GM04503 (cell line): ENCODE measurements around the gene MAPK7.

Experiments
- DNase-seq: peaks from one replicate; pipeline ENCODE4 v3.0.0-alpha.2; 2012; ENCODE audit warnings: low read depth

Gene MAPK7

DNA sequence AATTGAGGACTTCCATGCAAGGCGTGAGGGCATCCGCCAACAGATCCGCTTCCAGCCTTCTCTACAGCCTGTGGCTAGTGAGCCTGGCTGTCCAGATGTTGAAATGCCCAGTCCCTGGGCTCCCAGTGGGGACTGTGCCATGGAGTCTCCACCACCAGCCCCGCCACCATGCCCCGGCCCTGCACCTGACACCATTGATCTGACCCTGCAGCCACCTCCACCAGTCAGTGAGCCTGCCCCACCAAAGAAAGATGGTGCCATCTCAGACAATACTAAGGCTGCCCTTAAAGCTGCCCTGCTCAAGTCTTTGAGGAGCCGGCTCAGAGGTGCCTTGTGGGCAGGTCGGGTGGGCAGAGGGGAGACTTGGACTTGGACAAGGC, 3.1 kb downstream of the MAPK7 start:
- DNase-seq, result no peak

DNA sequence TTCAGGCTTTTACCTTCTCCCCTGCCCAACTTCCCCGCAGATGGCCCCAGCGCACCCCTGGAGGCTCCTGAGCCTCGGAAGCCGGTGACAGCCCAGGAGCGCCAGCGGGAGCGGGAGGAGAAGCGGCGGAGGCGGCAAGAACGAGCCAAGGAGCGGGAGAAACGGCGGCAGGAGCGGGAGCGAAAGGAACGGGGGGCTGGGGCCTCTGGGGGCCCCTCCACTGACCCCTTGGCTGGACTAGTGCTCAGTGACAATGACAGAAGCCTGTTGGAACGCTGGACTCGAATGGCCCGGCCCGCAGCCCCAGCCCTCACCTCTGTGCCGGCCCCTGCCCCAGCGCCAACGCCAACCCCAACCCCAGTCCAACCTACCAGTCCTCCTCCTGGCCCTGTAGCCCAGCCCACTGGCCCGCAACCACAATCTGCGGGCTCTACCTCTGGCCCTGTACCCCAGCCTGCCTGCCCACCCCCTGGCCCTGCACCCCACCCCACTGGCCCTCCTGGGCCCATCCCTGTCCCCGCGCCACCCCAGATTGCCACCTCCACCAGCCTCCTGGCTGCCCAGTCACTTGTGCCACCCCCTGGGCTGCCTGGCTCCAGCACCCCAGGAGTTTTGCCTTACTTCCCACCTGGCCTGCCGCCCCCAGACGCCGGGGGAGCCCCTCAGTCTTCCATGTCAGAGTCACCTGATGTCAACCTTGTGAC, 3.6 kb downstream of the MAPK7 start:
- no peak for DNase-seq

DNA sequence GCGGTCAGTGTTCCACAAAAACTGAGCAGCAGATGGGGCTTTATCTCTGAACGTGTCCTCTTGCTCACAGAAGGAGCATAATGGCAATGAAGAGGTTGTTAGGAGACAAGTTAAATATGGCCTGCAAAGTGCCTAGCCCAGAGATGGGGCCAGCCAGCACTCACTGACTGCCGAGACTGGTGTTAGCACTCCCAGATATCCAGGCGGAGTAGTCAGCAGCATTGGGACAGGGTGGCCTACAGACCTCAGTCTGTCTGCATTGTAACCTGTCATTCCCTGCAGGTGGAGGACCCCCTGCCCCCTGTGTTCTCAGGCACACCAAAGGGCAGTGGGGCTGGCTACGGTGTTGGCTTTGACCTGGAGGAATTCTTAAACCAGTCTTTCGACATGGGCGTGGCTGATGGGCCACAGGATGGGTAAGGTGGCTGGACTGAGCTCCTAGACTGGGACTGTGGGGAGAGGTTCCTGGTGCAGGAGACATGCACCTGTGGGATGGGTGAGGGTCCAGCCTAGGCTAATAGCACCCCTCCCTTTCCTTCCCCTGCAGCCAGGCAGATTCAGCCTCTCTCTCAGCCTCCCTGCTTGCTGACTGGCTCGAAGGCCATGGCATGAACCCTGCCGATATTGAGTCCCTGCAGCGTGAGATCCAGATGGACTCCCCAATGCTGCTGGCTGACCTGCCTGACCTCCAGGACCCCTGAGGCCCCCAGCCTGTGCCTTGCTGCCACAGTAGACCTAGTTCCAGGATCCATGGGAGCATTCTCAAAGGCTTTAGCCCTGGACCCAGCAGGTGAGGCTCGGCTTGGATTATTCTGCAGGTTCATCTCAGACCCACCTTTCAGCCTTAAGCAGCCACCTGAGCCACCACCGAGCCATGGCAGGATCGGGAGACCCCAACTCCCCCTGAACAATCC, 4.5 kb downstream of the MAPK7 start:
- DNase-seq, result no peak

GRCh38 chr17:19383681-19384470, 5.6 kb downstream of the MAPK7 start:
- DNase-seq, result no peak

DNA sequence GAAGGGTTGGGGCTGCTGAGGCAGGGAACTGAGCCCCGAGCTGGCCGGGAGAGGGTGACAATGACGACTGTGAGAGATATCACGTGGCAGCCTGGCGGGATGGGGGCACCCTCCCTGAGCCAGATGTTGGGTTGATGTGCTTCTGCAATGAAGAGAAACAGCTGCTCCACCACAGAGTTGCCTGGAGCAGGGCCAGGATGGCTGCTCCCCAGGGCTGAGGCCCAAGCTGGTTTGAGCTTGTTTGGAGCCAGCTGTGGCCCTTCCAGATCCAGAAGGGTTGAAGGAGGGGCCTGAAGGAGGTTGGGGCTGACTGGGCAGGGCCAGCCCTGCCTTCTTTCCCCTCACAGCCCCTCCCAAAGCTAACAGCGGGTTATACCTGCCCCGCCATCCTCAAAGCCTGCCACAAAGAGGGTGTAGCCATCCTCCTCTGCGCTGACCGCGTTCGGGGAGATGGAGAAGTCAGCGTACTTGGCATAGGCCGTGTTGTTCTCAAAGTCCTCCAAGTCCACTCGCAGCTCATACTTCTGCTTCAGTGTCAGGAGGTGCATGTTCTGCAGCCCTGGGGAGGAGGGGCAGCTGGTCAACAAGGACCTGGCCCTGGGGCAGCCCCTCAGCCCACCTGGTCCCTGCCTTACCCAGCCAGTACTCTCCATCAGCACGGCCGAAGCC, 6.6 kb downstream of the MAPK7 start:
- DNase-seq, result peak; percentile 67

DNA sequence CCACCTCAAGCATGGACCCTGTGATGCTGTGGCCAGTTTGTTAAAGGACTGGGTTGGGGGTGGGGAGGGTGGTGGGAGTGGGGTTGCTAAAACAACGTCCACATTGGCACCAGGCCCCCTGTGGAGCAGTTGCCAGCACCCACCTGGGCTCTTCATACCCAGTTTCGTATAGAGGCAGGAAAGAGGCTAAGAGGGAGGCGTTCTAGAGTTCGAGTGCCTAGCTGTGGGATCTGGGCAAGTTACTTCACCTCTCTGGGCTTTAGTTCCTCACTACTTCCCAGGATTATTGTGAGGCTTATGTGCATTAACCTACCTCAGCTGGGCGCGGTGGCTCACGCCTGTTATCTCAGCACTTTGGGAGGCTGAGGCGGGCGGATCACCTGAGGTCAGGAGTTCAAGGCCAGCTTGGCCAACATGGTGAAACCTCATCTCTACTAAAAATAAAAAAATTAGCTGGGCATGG, 7.3 kb downstream of the MAPK7 start:
- DNase-seq, result no peak

DNA sequence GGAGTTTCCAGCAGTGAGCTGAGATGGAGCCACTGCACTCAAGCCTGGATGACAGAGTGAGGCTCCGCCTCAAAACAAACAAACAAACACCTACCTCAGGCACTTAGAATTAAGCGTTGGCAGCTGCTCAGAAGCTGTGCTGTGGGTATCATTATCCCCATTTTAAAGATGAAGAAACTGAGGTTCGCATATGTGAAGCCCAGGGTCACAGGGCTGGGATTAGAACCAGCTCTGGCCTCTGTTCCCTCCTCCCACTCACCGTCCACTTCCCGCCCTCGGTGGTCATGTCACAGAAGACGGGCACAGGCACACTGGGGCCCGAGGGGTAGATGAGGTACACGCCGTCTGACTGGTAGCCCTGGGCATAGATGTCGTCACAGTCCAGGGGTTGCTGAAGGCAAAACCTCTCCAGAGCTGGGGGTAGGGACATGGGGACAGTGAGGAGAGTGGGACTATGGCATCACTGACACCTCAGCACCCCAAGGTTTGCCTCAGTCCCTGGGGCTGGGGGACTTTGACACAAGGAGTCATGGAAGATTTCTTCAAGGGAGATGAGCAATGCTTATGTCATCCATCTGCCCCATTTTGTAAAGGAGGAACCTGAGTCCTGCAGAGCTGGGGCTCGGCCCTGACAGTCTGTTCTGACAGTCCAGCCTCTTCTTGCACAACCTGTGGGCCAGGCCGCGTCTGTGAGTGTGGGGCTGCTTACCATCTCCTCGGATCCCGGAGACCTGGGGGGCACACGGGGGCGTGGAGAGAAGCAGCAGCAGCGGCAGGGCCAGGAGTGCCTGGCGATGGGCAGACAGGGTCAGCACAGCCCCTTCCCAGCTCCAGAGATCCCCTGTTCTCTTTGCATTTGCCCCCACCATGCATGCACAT, 8.0 kb downstream of the MAPK7 start:
- peak; percentile 70 for DNase-seq

- DNase-seq, result peak; percentile 61
Measured at GRCh38 chr17:19386974-19387920, 8.9 kb downstream of the MAPK7 start, which contains the start of gene MFAP4. Gene MFAP4 (minus strand): TSS chr17:19387190. CDS start chr17:19387155, 35 bp downstream.

DNA sequence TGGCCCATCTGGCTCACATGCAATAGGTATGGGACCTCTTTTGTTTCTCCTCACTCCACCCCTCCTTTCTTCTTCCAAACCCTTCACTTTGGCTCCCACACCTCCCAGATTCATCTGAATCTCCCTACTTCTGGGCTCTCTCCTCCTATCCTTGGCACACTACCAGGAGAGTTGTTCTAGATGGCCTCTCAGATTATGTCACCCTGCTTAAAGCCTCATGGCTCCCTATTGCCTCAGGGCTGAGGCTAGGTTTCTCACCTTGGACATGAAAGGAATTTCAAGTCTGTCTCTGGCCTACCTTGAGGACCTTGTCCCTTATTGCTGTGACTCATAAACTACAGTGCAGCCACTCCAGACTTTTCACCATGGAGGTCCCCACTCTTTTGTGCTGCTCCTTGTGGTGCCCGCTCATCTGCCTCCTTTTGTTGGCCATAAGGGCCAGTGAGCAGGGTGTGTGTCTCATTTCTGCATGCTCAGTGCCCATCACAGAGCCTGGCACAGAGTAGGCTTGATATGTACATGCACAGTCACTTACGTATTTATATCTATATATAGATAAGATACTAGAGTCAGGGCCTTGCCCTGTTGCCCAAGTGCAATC, 9.7 kb downstream of the MAPK7 start:
- DNase-seq, result peak; percentile 76

- DNase-seq, result no peak
Measured at GRCh38 chr17:19388791-19389785, 10.8 kb downstream of the MAPK7 start.

GRCh38 chr17:19390951-19391350, 12.7 kb downstream of the MAPK7 start:
- DNase-seq, result no peak

DNA sequence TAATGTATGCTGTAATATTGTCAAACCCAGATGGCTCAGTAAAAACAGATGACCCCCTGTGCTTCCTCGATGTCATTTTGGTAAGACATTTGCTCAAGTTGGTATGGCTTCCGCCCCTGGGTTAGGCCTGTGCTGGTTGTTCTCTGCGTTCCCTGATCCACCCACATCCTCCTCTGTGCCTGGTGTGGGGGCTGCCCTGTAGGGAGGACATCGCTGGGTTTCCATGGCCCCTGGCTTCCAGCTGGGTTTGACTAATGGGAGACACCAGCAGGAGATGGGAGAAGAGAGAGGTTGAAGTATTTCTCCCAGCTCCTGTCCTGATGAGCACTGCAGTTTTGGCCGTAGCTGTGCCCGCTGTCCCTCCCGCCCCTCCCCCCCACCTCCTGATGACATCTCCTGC, 13.1 kb downstream of the MAPK7 start:
- DNase-seq, result no peak

DNA sequence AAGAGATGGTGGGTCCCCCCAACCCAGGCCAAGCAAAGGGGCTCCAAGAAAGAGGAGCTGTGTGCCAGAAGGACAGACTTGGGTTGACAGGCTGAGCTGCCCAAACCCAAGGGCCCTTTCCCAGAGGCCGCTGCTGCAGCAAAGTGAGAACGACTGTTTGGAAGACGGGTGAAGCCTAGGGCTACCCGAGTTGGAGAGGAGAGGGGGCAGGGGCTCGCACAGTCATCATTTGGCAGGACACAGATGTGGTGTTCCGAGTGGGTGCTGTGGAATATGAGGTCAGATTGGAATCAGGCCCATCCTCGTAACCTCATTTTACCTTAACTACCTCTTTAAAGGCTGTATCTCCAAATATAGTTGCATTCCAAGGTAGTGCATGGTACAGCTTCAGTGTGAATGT, 14.0 kb downstream of the MAPK7 start:
- no peak for DNase-seq

DNA sequence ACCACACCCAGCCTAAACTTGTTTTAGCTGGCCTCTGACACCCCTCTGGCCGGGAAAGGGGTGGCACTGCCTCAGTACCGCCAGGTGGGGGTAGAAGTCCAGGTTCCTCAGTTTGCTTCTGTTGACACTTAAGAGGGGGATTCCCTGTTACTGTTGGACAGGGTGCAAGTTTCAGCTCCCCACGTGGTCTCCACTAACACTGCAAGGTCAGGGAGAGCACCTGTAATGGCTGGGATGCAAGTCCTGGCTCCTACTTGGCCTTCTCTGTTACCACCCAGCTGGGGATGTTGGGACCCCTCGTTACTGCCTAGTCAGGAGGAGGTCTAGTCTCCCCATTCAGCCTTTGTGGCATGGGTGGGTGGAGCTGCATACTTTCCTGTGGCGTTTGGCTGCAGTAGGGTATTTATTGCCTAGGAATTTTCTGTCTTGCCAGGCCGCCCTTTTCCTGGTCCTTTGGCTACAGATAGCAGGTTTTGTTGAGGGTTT, 19.3 kb downstream of the MAPK7 start:
- DNase-seq, result no peak

DNA sequence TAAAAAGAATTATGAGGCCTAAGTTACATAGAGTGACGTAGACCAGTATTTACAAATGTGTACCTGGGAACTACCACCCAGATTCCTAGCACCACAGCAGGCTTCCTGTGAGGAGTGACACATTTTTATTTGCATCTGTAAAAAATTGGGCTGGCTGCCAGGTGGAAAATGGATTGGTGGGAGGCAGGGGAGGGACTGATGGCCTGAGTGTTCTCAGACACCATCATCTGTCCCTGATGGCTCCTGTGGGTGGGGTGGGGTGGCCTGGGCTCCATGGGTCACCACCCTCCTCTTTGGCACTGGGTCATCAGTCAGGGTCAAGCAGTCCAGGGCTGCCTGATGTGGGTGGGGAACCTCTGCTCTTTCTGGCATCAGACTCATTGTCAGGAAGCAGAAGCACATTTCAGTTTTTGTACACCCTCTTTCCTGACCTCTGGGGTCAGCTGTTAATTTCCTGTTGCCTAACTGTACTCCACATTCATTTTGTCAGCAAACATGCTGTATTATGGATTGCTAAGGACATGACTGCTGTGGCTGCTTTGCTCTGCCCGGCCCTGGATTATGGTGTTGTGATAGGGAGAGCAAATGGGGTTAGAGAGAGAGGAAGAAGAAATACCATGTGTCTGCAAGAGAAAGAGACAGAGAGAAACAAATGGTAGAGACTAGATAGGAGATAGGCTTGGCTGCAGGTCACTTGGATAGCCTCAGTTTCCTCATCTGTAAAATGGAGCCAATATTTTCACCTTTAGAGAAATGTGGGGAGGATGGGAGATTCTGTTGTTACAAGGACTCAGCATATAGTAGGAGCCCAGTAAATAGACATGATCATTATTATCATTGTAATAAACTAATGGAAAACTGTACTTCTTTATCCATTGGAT, 20.2 kb downstream of the MAPK7 start:
- DNase-seq, result no peak

- DNase-seq, result no peak
Measured at GRCh38 chr17:19399750-19400450, 21.6 kb downstream of the MAPK7 start.
